Adrenal gland (tissue), 12 donors: ENCODE results near the gene PPP2CA. TPM values are rescaled to one million over a fixed set of nuclear protein-coding genes. Genes with fewer than 3 reads are reported as not detected.

ENCODE experiments used
- DNase-seq, 7 donors: peaks; one replicate each; pipeline ENCODE4 v3.0.0-alpha.2; 2019 to 2020
- H3K27ac ChIP-seq, 5 donors: fragments of 200-600 bp; sonication (generic) in 4 of 5; 1 replicate in 3 of 5; 2 replicates in 2 of 5; pipeline versions ENCODE4 v1.5.1 to v1.8.0; 2016 to 2020; ENCODE audit warnings: mild to moderate bottlenecking in 1 of 5
- H3K27me3 ChIP-seq: fragments of 200-600 bp; 2 replicates; pipeline ENCODE4 v1.8.0; 2021
- H3K36me3 ChIP-seq, 2 donors: fragments of 200-600 bp; replicated peaks in 1 of 2; 1 replicate in 1 of 2; 2 replicates in 1 of 2; pipeline versions ENCODE4 v1.5.1 to v1.8.0; 2018 to 2022
- H3K4me1 ChIP-seq, 2 donors: fragments of 200-600 bp; replicated peaks in 1 of 2; 1 replicate in 1 of 2; 2 replicates in 1 of 2; pipeline versions ENCODE4 v1.5.1 to v1.8.0; 2018 to 2021
- H3K4me3 ChIP-seq, 4 donors: fragments of 200-600 bp; sonication (generic) in 3 of 4; one replicate each; pipeline ENCODE4 v1.5.1; 2016 to 2018
- H3K9me3 ChIP-seq, 3 donors: fragments of 200-600 bp; sonication (generic) in 1 of 3; replicated peaks in 1 of 3; 1 replicate in 2 of 3; 2 replicates in 1 of 3; pipeline versions ENCODE4 v1.5.1 to v1.8.0; 2016 to 2021
- CTCF ChIP-seq, 6 experiments: fragments of 450-650 bp in 4 of 6; fragments of 200-600 bp in 2 of 6; sonication (generic) in 1 of 6; IDR thresholded peaks; 1 replicate in 5 of 6; 2 replicates in 1 of 6; pipeline versions ENCODE4 v1.5.1 to v1.8.0; 2016 to 2021; ENCODE audit warnings: antibody characterized with exemption in 6 of 6, mild to moderate bottlenecking in 2 of 6, moderate library complexity in 1 of 6
- POLR2A ChIP-seq, 2 donors: fragments of 450-650 bp; IDR thresholded peaks; one replicate each; pipeline ENCODE4 v1.6.1; 2017; ENCODE audit warnings: antibody characterized with exemption in 2 of 2, mild to moderate bottlenecking in 2 of 2, moderate library complexity in 1 of 2
- WGBS, 4 donors: extraction: QIAGEN DNeasy Blood & Tissue Kit in 2 of 4; methylation state at CpG; one replicate each; pipeline versions ENCODE4 v1.1.5 to v1.1.7; 2013 to 2017; 5-methylcytosine and 5-hydroxymethylcytosine counted together
- intact Hi-C, 2 donors: fragments of 100-400 bp; cut with DNase I; formaldehyde crosslinking; loops; one replicate each; pipeline versions ENCODE4 v1.14.1 to v1.15.0; 2022 to 2023
- polyA plus RNA-seq, 3 donors: library from polyadenylated mRNA; stranded (reverse); fragments of 200-250 nt in 2 of 3; fragments of 350-450 nt in 1 of 3; fragmentation: Illumina TruSeq in 1 of 3; extraction: RNeasy Lipid Tissue Mini Kit (QIAGEN cat#74804) in 1 of 3; gene quantifications; one replicate each; pipeline ENCODE4 v1.2.3, GENCODE V29; 2013 to 2014
- total RNA-seq, 9 donors: library from RNA; depleted of rRNA in 4 of 9; stranded (reverse); fragments of >200 nt in 4 of 9; fragments of 120-200 nt in 1 of 9; fragmentation: NEBNext Ultra II Directional in 1 of 9; extraction: Animal tissue kit (Norgen Biotek cat#: 25700) in 1 of 9; gene quantifications; one replicate each; pipeline versions ENCODE4 v1.1.0 to v1.2.4, GENCODE V29; 2013 to 2023
- donor health status: healthy with polysubstance abuse.
- donor health status: Bipolar disorder and iron deficiency.
- donor health status: DM: yes; HTN: yes; CAD: no.
- donor health status: DM: no; HTN: no; CAD: no.
- donor health status: DM: no; HTN: no; CAD: no.
- donor health status: DM: yes; HTN: yes; CAD: no.

Gene PPP2CA
- total and polyA plus RNA-seq, 12 donors = 26.9 to 246 (median 145) TPM

GRCh38 chr5:134204575-134204974, 21.3 kb downstream of the PPP2CA start:
- Histone ChIP-seq H3K27ac (no peak overlapping the region), H3K27me3 (no peaks in the 10 kb centered on the region), H3K4me1 (peaks cover 0 to 30% of the 10 kb centered on the region in 2 donors), H3K9me3 (no peaks in the 10 kb centered on the region), H3K4me3 (no peak overlapping the region), H3K36me3 (peaks cover 0 to 52% of the 10 kb centered on the region in 2 donors)
- no peak for DNase-seq
- no peak for TF ChIP-seq CTCF (IDR thresholded peaks at IDR 0.05)
- TF ChIP-seq POLR2A (IDR thresholded peaks at IDR 0.05) = no peak
- 89 to 93% (median 91%) methylated on average over 4 of the region's 4 CpGs for WGBS, 4 donors
- intact Hi-C loops = no loop called here

- intact Hi-C loops = no loop called here
- H3K9me3 ChIP-seq = no peaks in the 10 kb centered on the region
- no peaks in the 10 kb centered on the region for H3K27me3 ChIP-seq
- no peak for DNase-seq
- WGBS, 4 donors = 96 to 100% (median 98%) methylated on average over 3 of the region's 3 CpGs
- H3K27ac ChIP-seq = no peak overlapping the region
- H3K36me3 ChIP-seq = peaks cover 0 to 61% of the 10 kb centered on the region in 2 donors
- TF ChIP-seq CTCF (IDR thresholded peaks at IDR 0.05) (no peak), POLR2A (IDR thresholded peaks at IDR 0.05) (no peak)
- no peak overlapping the region for H3K4me3 ChIP-seq
- H3K4me1 ChIP-seq = peaks cover 0 to 21% of the 10 kb centered on the region in 2 donors
Measured at GRCh38 chr5:134203630-134204029, 22.2 kb downstream of the PPP2CA start.

- H3K36me3 ChIP-seq = peaks cover 0 to 49% of the 10 kb centered on the region in 2 donors
- DNase-seq = no peak
- no peak overlapping the region for H3K27ac ChIP-seq
- no peaks in the 10 kb centered on the region for H3K9me3 ChIP-seq
- intact Hi-C loops = no loop called here
- H3K4me3 ChIP-seq = no peak overlapping the region
- TF ChIP-seq POLR2A (IDR thresholded peaks at IDR 0.05) = no peak
- TF ChIP-seq CTCF (IDR thresholded peaks at IDR 0.05) = no peak
- 74 to 76% (median 76%) methylated on average over 5 of the region's 5 CpGs for WGBS, 4 donors
- no peaks in the 10 kb centered on the region for H3K27me3 ChIP-seq
- no peaks in the 10 kb centered on the region for H3K4me1 ChIP-seq
Measured at GRCh38 chr5:134195666-134196065, 30.2 kb downstream of the PPP2CA start.

GRCh38 chr5:134189031-134189430, 36.8 kb downstream of the PPP2CA start:
- H3K27ac ChIP-seq = no peak overlapping the region
- DNase-seq = no peak
- no peaks in the 10 kb centered on the region for H3K36me3 ChIP-seq
- no peaks in the 10 kb centered on the region for H3K9me3 ChIP-seq
- WGBS, 4 donors = 83 to 91% (median 88%) methylated on average over 2 to 3 of the region's 3 CpGs
- intact Hi-C loops = loop anchor here in 1 of 2 donors (10.0 kb wide), 1 partner anchor 406 kb away; no protein-coding TSS in a partner anchor
- no peak overlapping the region for H3K4me3 ChIP-seq
- no peaks in the 10 kb centered on the region for H3K4me1 ChIP-seq
- no peak for TF ChIP-seq CTCF (IDR thresholded peaks at IDR 0.05)
- no peak for TF ChIP-seq POLR2A (IDR thresholded peaks at IDR 0.05)
- H3K27me3 ChIP-seq = no peaks in the 10 kb centered on the region
